Activated naive CD8-positive, alpha-beta T cell treated with anti-CD3 and anti-CD28 coated beads, Interleukin-2, amount 10 ng/mL, durations not matched to agents 7 days and 5 days (primary cell): ENCODE results near the gene PYCARD. TPM values are rescaled to one million over a fixed set of nuclear protein-coding genes. Genes with fewer than 3 reads are reported as not detected.
"Not testable (repeated sequence)": the region's sequence is repeated elsewhere in the genome, so short reads cannot be mapped to it uniquely, and the experiment has no call there.

Source experiments
- ATAC-seq: fragments of 150-1000 bp; cut with Tn5 transposase; one replicate; pipeline ENCODE4 v1.10.0; 2021; ENCODE audit warnings: low read depth, moderate library complexity
- POLR2A ChIA-PET: fragments of 350-600 bp; sonication (Branson Sonifier 250); formaldehyde crosslinking; loops from one replicate; lab custom pipeline; 2021; ENCODE audit warnings: antibody characterized with exemption; lab: Charles Lee
- DNase-seq: peaks from one replicate; pipeline ENCODE4 v3.0.0; 2021
- H3K27ac Mint-ChIP-seq: one replicate; pipeline ENCODE4 v1.8.0; 2022; ENCODE audit warnings: mild to moderate bottlenecking, mixed read lengths
- H3K27me3 Mint-ChIP-seq: one replicate; pipeline ENCODE4 v1.8.0; 2022; ENCODE audit warnings: mild to moderate bottlenecking, moderate library complexity, mixed read lengths
- H3K36me3 Mint-ChIP-seq: one replicate; pipeline ENCODE4 v1.8.0; 2021; ENCODE audit warnings: mild to moderate bottlenecking, mixed read lengths
- H3K4me1 Mint-ChIP-seq: one replicate; pipeline ENCODE4 v1.8.0; 2021; ENCODE audit warnings: mixed read lengths
- H3K4me3 Mint-ChIP-seq: one replicate; pipeline ENCODE4 v1.8.0; 2022; ENCODE audit warnings: mild to moderate bottlenecking, moderate library complexity, mixed read lengths
- H3K9me3 Mint-ChIP-seq: one replicate; pipeline ENCODE4 v1.8.0; 2021; ENCODE audit warnings: mixed read lengths
- total RNA-seq, 2 experiments: library from RNA; stranded (reverse); gene quantifications; one replicate each; pipeline ENCODE4 v1.2.3, GENCODE V29; 2021

PYCARD gene
- total RNA-seq, 2 experiments from 2014 or later: 82.3 to 87.0 TPM

- ATAC-seq: no peak
- Mint-ChIP-seq H3K4me1 (peaks cover 29% of the 10 kb centered on the region), H3K27me3 (peaks cover 12% of the 10 kb centered on the region), H3K9me3 (no peaks in the 10 kb centered on the region), H3K27ac (no peak overlapping the region), H3K36me3 (peaks cover 9% of the 10 kb centered on the region), H3K4me3 (no peak overlapping the region)
- no peak for DNase-seq
- POLR2A ChIA-PET: interaction anchor here (0.7 kb wide), 1 partner anchor 10 kb away, joined by 3 read pairs; no protein-coding TSS in a partner anchor
These were observed 2.5 kb upstream of the PYCARD start for GRCh38 chr16:31204871-31205666.

- peaks cover 51% of the 10 kb centered on the region for H3K4me1 Mint-ChIP-seq
- POLR2A ChIA-PET: interaction anchor here (0.5 to 4.6 kb wide), 30 partner anchors 8 to 1021 kb away, joined by 3 to 57 read pairs (median 6); partner anchors contain the start of genes ARMC5, FUS, ITGAM and ITGAX
- no peaks in the 10 kb centered on the region for H3K9me3 Mint-ChIP-seq
- peaks cover 12% of the 10 kb centered on the region for H3K27me3 Mint-ChIP-seq
- peaks cover 16% of the 10 kb centered on the region for H3K36me3 Mint-ChIP-seq
- DNase-seq (peak; percentile 71), ATAC-seq (peak; percentile 62)
- H3K4me3 Mint-ChIP-seq: peak overlapping the region; percentile 90
- H3K27ac Mint-ChIP-seq: peak overlapping the region; percentile 86
These were observed 762 bp downstream of the PYCARD start for GRCh38 chr16:31201582-31202413.

DNA sequence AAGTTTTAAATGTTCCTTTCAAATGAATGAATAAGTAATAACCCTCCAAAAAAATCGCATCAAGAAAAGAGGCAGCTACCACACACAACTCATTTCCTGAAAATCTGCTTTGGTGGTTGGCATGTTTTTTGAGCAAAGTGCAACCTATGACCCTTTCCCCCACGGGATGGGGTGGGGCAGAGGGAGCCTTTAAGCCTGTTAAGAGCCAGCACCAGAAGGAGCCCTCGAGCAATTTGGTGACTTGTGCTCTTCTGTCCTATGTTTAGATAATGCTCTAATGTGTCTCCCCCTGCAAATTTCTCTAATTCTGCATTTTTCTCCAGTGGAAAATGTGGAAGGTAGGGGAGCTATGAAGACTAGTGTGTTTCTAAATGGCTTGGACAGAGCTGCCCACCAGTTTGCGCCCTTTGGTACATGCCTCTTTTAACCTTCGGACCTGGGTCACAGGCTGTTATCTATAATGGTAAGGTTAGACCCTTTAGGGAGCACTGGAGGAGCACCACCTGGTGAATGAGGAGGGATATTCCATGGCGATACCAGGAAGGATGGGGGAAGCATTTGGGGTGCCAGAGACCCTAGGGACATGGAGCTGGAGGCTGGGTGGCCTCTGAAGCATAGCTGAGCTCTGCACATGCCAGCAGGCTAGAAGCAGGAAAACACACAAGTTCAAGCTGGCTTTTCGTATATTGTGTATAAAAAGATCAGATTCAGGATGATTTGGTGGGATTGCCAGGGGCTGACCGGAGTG, 1.6 kb downstream of the PYCARD start:
- H3K4me1 Mint-ChIP-seq: peaks cover 56% of the 10 kb centered on the region
- no peak for DNase-seq
- H3K27me3 Mint-ChIP-seq: peaks cover 7% of the 10 kb centered on the region
- no peaks in the 10 kb centered on the region for H3K9me3 Mint-ChIP-seq
- peak overlapping the region; percentile 90 for H3K4me3 Mint-ChIP-seq
- H3K36me3 Mint-ChIP-seq: peaks cover 20% of the 10 kb centered on the region
- peak overlapping the region; percentile 86 for H3K27ac Mint-ChIP-seq
- POLR2A ChIA-PET: interaction anchor here (0.6 to 4.6 kb wide), 25 partner anchors 9 to 258 kb away, joined by 3 to 57 read pairs (median 6); partner anchors contain the start of genes ARMC5, FUS, ITGAX and KAT8
- peak; percentile 64 for ATAC-seq

DNA sequence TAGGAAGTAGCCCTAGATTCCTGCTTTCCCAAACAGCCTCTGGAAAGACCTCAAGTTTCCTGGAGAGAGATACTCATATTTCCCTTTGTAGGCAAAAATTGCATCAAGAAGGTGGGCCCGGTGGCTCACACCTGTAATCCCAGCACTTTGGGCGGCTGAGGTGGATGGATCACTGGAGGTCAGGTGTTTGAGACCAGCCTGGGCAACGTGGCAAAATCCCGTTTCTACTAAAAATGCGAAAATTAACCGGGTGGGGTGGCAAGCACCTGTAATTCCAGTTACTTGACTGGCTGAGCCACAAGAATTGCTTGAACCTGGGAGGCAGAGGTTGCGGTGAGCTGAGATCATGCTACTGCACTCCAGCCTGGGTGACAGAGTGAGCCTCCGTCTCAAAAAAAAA, 2.4 kb downstream of the PYCARD start:
- POLR2A ChIA-PET: interaction anchor here (0.6 to 4.6 kb wide), 17 partner anchors 10 to 259 kb away, joined by 3 to 57 read pairs (median 6); partner anchors contain the start of genes ARMC5, FUS, PYDC1 and TRIM72
- not testable (repeated sequence) for H3K27me3 Mint-ChIP-seq, ATAC-seq, DNase-seq, H3K9me3 Mint-ChIP-seq
- peaks cover 26% of the 10 kb centered on the region for H3K36me3 Mint-ChIP-seq
- peaks cover 59% of the 10 kb centered on the region for H3K4me1 Mint-ChIP-seq
- H3K27ac Mint-ChIP-seq: peak overlapping the region; percentile 73
- H3K4me3 Mint-ChIP-seq: peak overlapping the region; percentile 28

GRCh38 chr16:31199430-31200041, 3.0 kb downstream of the PYCARD start:
- ATAC-seq (no peak), DNase-seq (no peak)
- peaks cover 59% of the 10 kb centered on the region for H3K4me1 Mint-ChIP-seq
- POLR2A ChIA-PET: interaction anchor here (0.9 to 4.6 kb wide), 12 partner anchors 10 to 243 kb away, joined by 3 to 57 read pairs (median 9); partner anchors contain the start of genes FUS, PYDC1, TRIM72 and ZNF843
- H3K36me3 Mint-ChIP-seq: peaks cover 26% of the 10 kb centered on the region
- H3K4me3 Mint-ChIP-seq: peak overlapping the region; percentile 28
- H3K27me3 Mint-ChIP-seq: no peaks in the 10 kb centered on the region
- no peaks in the 10 kb centered on the region for H3K9me3 Mint-ChIP-seq
- H3K27ac Mint-ChIP-seq: peak overlapping the region; percentile 73

DNA sequence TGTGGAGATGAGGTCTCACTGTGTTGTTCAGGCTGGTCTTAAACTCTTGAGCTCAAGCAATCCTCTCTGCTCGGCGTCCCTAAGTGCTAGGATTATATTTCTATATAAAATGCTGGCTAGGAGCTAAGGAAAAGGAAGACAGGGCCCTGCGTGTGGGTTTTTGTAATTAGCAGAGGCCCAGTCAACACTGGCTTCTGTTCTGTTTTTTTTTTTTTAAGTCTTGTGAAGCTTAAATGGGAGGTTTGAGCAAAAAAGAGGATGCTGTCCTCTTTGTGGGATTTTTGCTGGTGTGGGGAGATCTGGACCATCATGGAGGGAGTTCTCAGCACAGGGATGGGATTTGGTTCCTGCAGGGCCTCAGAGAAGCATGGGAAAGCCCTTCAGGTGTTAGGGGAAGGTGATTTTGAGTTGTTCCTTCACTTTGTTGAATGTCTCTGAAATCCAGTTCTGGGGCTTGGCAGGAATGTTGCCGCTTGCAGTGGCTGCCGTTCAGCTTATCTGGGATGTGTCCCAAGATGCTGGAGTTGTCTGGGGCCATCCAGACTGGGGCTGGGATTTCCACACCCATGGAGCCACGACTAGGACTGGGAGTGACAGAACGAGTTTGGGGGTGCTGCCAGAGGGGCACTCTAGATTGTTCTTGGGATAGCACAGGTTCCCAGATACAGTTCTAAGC, 4.2 kb downstream of the PYCARD start:
- no peaks in the 10 kb centered on the region for H3K27me3 Mint-ChIP-seq
- H3K36me3 Mint-ChIP-seq: peaks cover 29% of the 10 kb centered on the region
- ATAC-seq (no peak), DNase-seq (no peak)
- POLR2A ChIA-PET: interaction anchor here (0.6 to 4.5 kb wide), 13 partner anchors 9 to 245 kb away, joined by 3 to 24 read pairs (median 3); partner anchors contain the start of genes FUS and ZNF843
- H3K4me3 Mint-ChIP-seq: no peak overlapping the region
- peaks cover 57% of the 10 kb centered on the region for H3K4me1 Mint-ChIP-seq
- peak overlapping the region; percentile 56 for H3K27ac Mint-ChIP-seq
- no peaks in the 10 kb centered on the region for H3K9me3 Mint-ChIP-seq

- H3K27me3 Mint-ChIP-seq: no peaks in the 10 kb centered on the region
- ATAC-seq (no peak), DNase-seq (no peak)
- peak overlapping the region; percentile 45 for H3K27ac Mint-ChIP-seq
- no peaks in the 10 kb centered on the region for H3K9me3 Mint-ChIP-seq
- no peak overlapping the region for H3K4me3 Mint-ChIP-seq
- H3K4me1 Mint-ChIP-seq: peaks cover 59% of the 10 kb centered on the region
- POLR2A ChIA-PET: interaction anchor here (0.9 to 4.5 kb wide), 5 partner anchors 14 to 246 kb away, joined by 3 to 24 read pairs (median 3); partner anchors contain the start of genes FUS and ZNF843
- peaks cover 42% of the 10 kb centered on the region for H3K36me3 Mint-ChIP-seq
These were observed 6.1 kb downstream of the PYCARD start for GRCh38 chr16:31196324-31197088.

DNA sequence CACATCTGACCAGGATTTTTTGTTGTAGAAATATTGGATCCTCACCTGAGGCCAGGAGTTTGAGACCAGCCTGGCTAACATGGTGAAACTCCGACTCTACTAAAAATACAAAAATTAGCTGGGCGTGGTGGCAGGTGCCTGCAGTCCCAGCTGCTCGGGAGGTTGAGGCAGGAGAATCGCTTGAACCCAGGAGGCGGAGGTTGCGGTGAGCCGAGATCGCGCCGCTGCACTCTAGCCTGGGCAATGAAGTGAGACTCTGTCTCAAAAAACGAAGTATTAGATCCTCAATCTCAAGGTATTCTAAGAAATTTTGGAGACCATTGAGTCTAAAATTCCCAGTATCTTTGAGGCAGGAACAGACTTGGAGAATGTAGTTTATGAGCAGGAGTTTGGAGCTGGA, 6.7 kb downstream of the PYCARD start:
- not testable (repeated sequence) for DNase-seq, H3K27me3 Mint-ChIP-seq, H3K9me3 Mint-ChIP-seq, ATAC-seq, H3K4me3 Mint-ChIP-seq
- peaks cover 41% of the 10 kb centered on the region for H3K36me3 Mint-ChIP-seq
- peak overlapping the region; percentile 45 for H3K27ac Mint-ChIP-seq
- POLR2A ChIA-PET: interaction anchor here (0.9 to 4.5 kb wide), 2 partner anchors 16 to 189 kb away, joined by 3 to 24 read pairs; partner anchors contain the start of gene FUS
- peaks cover 55% of the 10 kb centered on the region for H3K4me1 Mint-ChIP-seq

GRCh38 chr16:31194898-31195297, 7.7 kb downstream of the PYCARD start:
- no peaks in the 10 kb centered on the region for H3K27me3 Mint-ChIP-seq
- H3K36me3 Mint-ChIP-seq: peaks cover 50% of the 10 kb centered on the region
- DNase-seq: no peak
- no peak overlapping the region for H3K27ac Mint-ChIP-seq
- H3K9me3 Mint-ChIP-seq: no peaks in the 10 kb centered on the region
- POLR2A ChIA-PET: interaction anchor here (4.5 kb wide), 1 partner anchor 15 kb away, joined by 24 read pairs; the partner anchor contains the start of gene FUS
- H3K4me1 Mint-ChIP-seq: peaks cover 57% of the 10 kb centered on the region
- no peak for ATAC-seq
- H3K4me3 Mint-ChIP-seq: no peak overlapping the region

GRCh38 chr16:31193874-31194273, 8.7 kb downstream of the PYCARD start:
- Mint-ChIP-seq H3K27ac (no peak overlapping the region), H3K27me3 (no peaks in the 10 kb centered on the region), H3K36me3 (peaks cover 54% of the 10 kb centered on the region), H3K9me3 (no peaks in the 10 kb centered on the region), H3K4me3 (no peak overlapping the region), H3K4me1 (peaks cover 54% of the 10 kb centered on the region)
- POLR2A ChIA-PET: interaction anchor here (0.6 to 5.2 kb wide), 3 partner anchors 8 to 479 kb away, joined by 3 to 32 read pairs (median 4); partner anchors contain the start of gene FUS
- ATAC-seq (no peak), DNase-seq (no peak)
